K562 (cell line): Measurements from ENCODE around the gene NADK. TPM values are rescaled to one million over a fixed set of nuclear protein-coding genes. Genes with fewer than 3 reads are reported as not detected.

Experiments used
- BDP1 ChIP-seq: IDR thresholded peaks from 3 replicates; pipeline ENCODE4 v1.6.1; 2011; ENCODE audit not compliant: insufficient read length, insufficient read depth
- CCAR2 ChIP-seq: fragments of 200-400 bp; formaldehyde crosslinking; IDR thresholded peaks from 2 replicates; pipeline ENCODE4 v1.6.1; 2017; ENCODE audit warnings: mild to moderate bottlenecking, low read depth, low read length
- CEBPB ChIP-seq: fragments of 450-650 bp; IDR thresholded peaks from 2 replicates; pipeline ENCODE4 v1.6.1; 2016; ENCODE audit warnings: missing genetic modification characterization, missing compliant biosample characterization
- CEBPG ChIP-seq, 3 experiments: fragments of 200-800 bp in 1 of 3; sonication (Bioruptor generic) in 1 of 3; sonication (generic) in 1 of 3; formaldehyde crosslinking in 1 of 3; IDR thresholded peaks in 2 of 3; conservative IDR thresholded peaks in 1 of 3; 2 replicates each; pipeline versions ENCODE4 v1.6.1 to v1.8.0; 2016 to 2022; ENCODE audit warnings: missing compliant biosample characterization in 2 of 3, missing genetic modification characterization in 2 of 3, mild to moderate bottlenecking in 1 of 3, missing genetic modification reagents in 1 of 3
- ERF ChIP-seq: fragments of 450-650 bp; formaldehyde crosslinking; IDR thresholded peaks from 2 replicates; pipeline ENCODE4 v1.4.0; 2020; ENCODE audit warnings: mild to moderate bottlenecking, mixed read lengths
- FOXM1 ChIP-seq, 2 experiments: fragments of 450-650 bp in 1 of 2; sonication (generic) in 1 of 2; formaldehyde crosslinking in 1 of 2; IDR thresholded peaks; 2 replicates each; pipeline versions ENCODE4 v1.6.1 to v1.9.0; 2017 to 2022; ENCODE audit warnings: low read depth in 2 of 2, mild to moderate bottlenecking in 2 of 2, missing genetic modification reagents in 1 of 2, moderate library complexity in 1 of 2
- HMG20A ChIP-seq: fragments of 450-650 bp; formaldehyde crosslinking; conservative IDR thresholded peaks from 2 replicates; pipeline ENCODE4 v1.4.0; 2020; ENCODE audit warnings: mild to moderate bottlenecking, mixed read lengths
- KDM5B ChIP-seq: fragments of 200-600 bp; sonication (generic); IDR thresholded peaks from 2 replicates; pipeline ENCODE4 v1.6.1; 2012; ENCODE audit warnings: low read depth, mild to moderate bottlenecking, moderate library complexity, low read length, control low read depth, inconsistent platforms; ENCODE audit not compliant: insufficient replicate concordance
- MED1 ChIP-seq: sonication (generic); formaldehyde crosslinking; IDR thresholded peaks from 2 replicates; pipeline ENCODE4 v1.8.1; 2023; ENCODE audit warnings: missing genetic modification reagents, borderline replicate concordance
- NFIC ChIP-seq: fragments of 450-650 bp; IDR thresholded peaks from 2 replicates; pipeline ENCODE4 v1.6.1; 2017; ENCODE audit warnings: mild to moderate bottlenecking, inconsistent platforms
- PCBP2 ChIP-seq: fragments of 200-400 bp; formaldehyde crosslinking; IDR thresholded peaks from 2 replicates; pipeline ENCODE4 v1.6.1; 2018; ENCODE audit warnings: low read length, low read depth, mild to moderate bottlenecking, moderate library complexity; ENCODE audit not compliant: poor library complexity, severe bottlenecking
- RBM25 ChIP-seq: fragments of 200-400 bp; formaldehyde crosslinking; IDR thresholded peaks from 2 replicates; pipeline ENCODE4 v1.6.1; 2018; ENCODE audit warnings: low read length, low read depth, moderate library complexity; ENCODE audit not compliant: severe bottlenecking
- SRSF1 ChIP-seq: fragments of 200-400 bp; formaldehyde crosslinking; IDR thresholded peaks from 2 replicates; pipeline ENCODE4 v1.6.1; 2017; ENCODE audit warnings: mild to moderate bottlenecking, low read depth, low read length, moderate library complexity
- STAT5A ChIP-seq: IDR thresholded peaks from 2 replicates; pipeline ENCODE4 v1.6.1; 2012; ENCODE audit warnings: low read length, inconsistent platforms, borderline replicate concordance
- STAT6 ChIP-seq: sonication (generic); formaldehyde crosslinking; IDR thresholded peaks from 2 replicates; pipeline ENCODE4 v1.8.1; 2023; ENCODE audit warnings: mild to moderate bottlenecking, missing genetic modification reagents
- ZNF280A ChIP-seq: fragments of 450-650 bp; IDR thresholded peaks from 2 replicates; pipeline ENCODE4 v1.6.1; 2018; ENCODE audit warnings: mild to moderate bottlenecking, low read depth; ENCODE audit not compliant: partially characterized antibody
- ZNF282 ChIP-seq: sonication (generic); formaldehyde crosslinking; IDR thresholded peaks from 2 replicates; pipeline ENCODE4 v1.8.1; 2023; ENCODE audit warnings: missing genetic modification reagents
- ZNF695 ChIP-seq: fragments of 450-650 bp; formaldehyde crosslinking; IDR thresholded peaks from 2 replicates; pipeline ENCODE4 v1.4.0; 2020; ENCODE audit warnings: mild to moderate bottlenecking, moderate library complexity
- ZNF707 ChIP-seq: fragments of 250-450 bp; sonication (Bioruptor Pico); conservative IDR thresholded peaks from 2 replicates; pipeline ENCODE4 v1.8.0; 2022; ENCODE audit warnings: inconsistent platforms, mild to moderate bottlenecking, moderate library complexity
- ZNF785 ChIP-seq: fragments of 250-450 bp; sonication (Bioruptor Pico); IDR thresholded peaks from 2 replicates; pipeline ENCODE4 v1.4.0; 2020; ENCODE audit warnings: mild to moderate bottlenecking
- polyA plus RNA-seq, 8 experiments: library from polyadenylated mRNA; depleted of rRNA in 4 of 8; stranded (reverse) in 5 of 8; unstranded in 3 of 8; fragments of >200 nt; fragmentation: Nextera tagmentation in 2 of 8; fragmentation: Illumina TruSeq in 1 of 8; extraction: Ambion mirVana in 2 of 8; extraction: Trizol in 1 of 8; gene quantifications; 2 replicates each; pipeline versions ENCODE4 v1.2.1 to v1.2.3, GENCODE V29; 2011 to 2014; ENCODE audit warnings: inconsistent platforms in 1 of 8, missing spikeins in 1 of 8
- total RNA-seq, 7 experiments: library from RNA; depleted of rRNA in 6 of 7; stranded (reverse); fragments of >200 nt in 6 of 7; fragmentation: Illumina TruSeq in 2 of 7; extraction: Trizol in 2 of 7; gene quantifications; 2 replicates each; pipeline versions ENCODE4 v1.2.1 to v1.2.3, GENCODE V29; 2011 to 2021; ENCODE audit warnings: low replicate concordance in 1 of 7
- TF ChIP-seq, protein P1 (sequence below): sonication (generic); formaldehyde crosslinking; IDR thresholded peaks from 2 replicates; pipeline ENCODE4 v1.8.0; 2022; ENCODE audit warnings: mild to moderate bottlenecking, missing genetic modification reagents
- TF ChIP-seq, protein P2 (sequence below): fragments of 250-450 bp; sonication (Bioruptor Pico); IDR thresholded peaks from 2 replicates; pipeline ENCODE4 v1.6.1; 2021; ENCODE audit warnings: mild to moderate bottlenecking

Gene NADK
- total and polyA plus RNA-seq, 9 of the 15 experiments (the other 6 are each of a cell fraction or from before 2014, with no cell fraction given) = 1.5 to 135 (median 75.1) TPM

DNA sequence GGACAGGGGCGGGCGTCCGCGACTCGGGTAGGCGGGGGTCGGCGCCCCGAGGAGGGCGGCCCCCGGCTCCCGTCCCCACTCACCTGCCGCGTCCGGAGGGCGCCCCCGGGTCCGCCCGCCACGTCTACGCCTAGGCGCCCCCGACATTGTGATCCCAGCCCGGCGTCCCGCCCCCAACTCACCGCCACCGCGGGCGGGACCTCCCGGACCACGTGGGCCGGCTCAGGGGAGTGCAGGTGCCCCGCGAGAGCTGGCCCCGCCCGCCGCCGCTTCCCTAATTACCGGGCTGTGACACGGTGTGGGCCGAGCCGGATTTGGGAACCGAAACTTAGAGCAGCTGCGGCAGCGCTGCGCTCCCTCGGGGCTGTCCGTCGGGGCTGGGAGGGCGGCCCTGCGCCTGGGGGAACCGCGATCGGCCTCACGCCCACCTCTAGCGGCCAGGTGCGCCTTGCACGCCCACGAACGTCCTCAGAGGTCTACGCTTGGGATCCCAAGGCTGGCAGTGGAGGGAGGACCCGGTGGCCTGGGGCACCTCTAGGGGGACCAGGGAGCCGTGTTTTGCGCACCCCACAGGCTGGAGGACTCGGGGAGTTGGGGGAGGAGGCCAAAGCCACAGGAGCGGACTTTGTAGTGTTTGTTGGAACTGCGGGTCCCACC is 521 bp upstream of the NADK start (continued):
- TF ChIP-seq ZNF280A = no peak
- peak; percentile 66; the same call in 1 of the 2 replicates for TF ChIP-seq ZNF282 (CRISPR knock-in tag)
- TF ChIP-seq BDP1 = no peak
- TF ChIP-seq SRSF1 = no peak
- TF ChIP-seq ZNF785 (CRISPR knock-in tag) = no peak
- no peak for TF ChIP-seq ZNF695 (CRISPR knock-in tag)
- no peak for TF ChIP-seq CCAR2
- no peak for TF ChIP-seq MED1 (CRISPR knock-in tag)
- no peak for TF ChIP-seq ZNF707 (CRISPR knock-in tag)
- TF ChIP-seq ERF (CRISPR knock-in tag) = no peak
- TF ChIP-seq, protein P1, sequence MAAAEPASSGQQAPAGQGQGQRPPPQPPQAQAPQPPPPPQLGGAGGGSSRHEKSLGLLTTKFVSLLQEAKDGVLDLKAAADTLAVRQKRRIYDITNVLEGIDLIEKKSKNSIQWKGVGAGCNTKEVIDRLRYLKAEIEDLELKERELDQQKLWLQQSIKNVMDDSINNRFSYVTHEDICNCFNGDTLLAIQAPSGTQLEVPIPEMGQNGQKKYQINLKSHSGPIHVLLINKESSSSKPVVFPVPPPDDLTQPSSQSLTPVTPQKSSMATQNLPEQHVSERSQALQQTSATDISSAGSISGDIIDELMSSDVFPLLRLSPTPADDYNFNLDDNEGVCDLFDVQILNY (CRISPR knock-in tag) = no peak; the same call in 1 of the 2 replicates
- TF ChIP-seq STAT6 (CRISPR knock-in tag) = no peak; the same call in 1 of the 2 replicates
- TF ChIP-seq CEBPG (CRISPR knock-in tag; IDR thresholded peaks at IDR 0.05) = peak; percentile 6; the same call in 1 of the 2 replicates
- no peak for TF ChIP-seq CEBPG (tag; conservative IDR thresholded peaks at IDR 0.05 in 1 of 2, IDR thresholded peaks at IDR 0.05 in 1 of 2)
- no peak for TF ChIP-seq FOXM1 (IDR thresholded peaks at IDR 0.05; ENCODE audit: low read depth)
- TF ChIP-seq FOXM1 (CRISPR knock-in tag; IDR thresholded peaks at IDR 0.05; ENCODE audit: low read depth) = 0 out of 2 replicates have a peak, but pooled peaks have one; percentile 17
- TF ChIP-seq PCBP2 = no peak
- no peak for TF ChIP-seq CEBPB
- TF ChIP-seq HMG20A (CRISPR knock-in tag) = no peak
- no peak for TF ChIP-seq RBM25
- TF ChIP-seq NFIC = peak; percentile 81
- no peak for TF ChIP-seq STAT5A
- TF ChIP-seq, protein P2, sequence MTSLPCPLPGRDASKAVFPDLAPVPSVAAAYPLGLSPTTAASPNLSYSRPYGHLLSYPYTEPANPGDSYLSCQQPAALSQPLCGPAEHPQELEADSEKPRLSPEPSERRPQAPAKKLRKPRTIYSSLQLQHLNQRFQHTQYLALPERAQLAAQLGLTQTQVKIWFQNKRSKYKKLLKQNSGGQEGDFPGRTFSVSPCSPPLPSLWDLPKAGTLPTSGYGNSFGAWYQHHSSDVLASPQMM (CRISPR knock-in tag) = no peak
- peak; percentile 37 for TF ChIP-seq KDM5B
